IMR-90 (cell line): ENCODE measurements around the gene CLIC1.

ENCODE experiments used
- NFE2L2 ChIP-seq: fragments of 150-350 bp; IDR thresholded peaks from 2 replicates; pipeline ENCODE4 v1.6.1; 2016; ENCODE audit warnings: low read depth, mild to moderate bottlenecking, low read length
- POLR2A ChIP-seq: IDR thresholded peaks from 2 replicates; pipeline ENCODE4 v1.6.1; 2012; ENCODE audit warnings: mild to moderate bottlenecking, low read depth, low read length

DNA sequence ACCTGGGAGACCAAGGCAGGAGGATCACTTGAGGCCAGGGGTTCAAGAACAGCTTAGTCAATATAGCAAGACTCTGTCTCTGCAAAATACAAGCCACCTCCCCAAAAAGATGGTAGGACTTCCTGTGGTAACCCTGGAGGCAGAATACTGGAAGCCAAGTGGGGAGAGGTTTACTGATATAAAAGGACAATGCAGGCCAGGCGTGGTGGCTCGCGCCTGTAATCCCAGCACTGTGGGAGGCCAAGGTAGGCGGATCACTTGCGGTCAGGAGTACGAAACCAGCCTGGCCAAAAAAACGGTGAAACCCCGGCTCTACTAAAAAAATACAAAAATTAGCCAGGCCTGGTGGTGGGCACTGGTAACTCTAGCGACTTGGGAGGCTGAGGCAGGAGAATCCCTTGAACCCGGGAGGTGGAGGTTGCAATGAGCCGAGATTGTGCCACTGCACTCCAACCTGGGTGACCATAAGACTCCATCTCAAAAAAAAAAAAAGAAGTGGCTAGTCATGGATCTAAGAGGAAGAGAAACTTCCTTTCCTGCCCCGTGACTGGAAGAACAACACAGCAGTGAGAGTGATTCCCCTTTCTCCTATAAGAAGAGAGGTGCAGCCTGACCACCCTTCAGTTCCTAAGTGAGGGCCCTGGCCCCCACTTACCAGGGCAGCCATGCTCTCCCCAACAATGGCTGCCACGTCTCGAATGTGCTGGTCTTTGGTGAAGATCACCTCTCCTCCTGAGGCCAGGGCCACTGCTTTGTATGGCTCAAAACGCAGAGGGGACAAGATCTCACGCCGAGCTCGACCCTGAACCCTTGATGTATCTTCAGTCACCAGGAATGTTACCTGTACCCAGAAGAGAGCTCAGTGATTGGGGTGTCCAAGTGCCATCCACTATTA lies 32.3 kb upstream of the CLIC1 start:
- TF ChIP-seq NFE2L2 (no peak), POLR2A (no peak)
